Peyer's patch (tissue), 4 donors: ENCODE measurements around the gene NFYC.

Experiments used
- CTCF ChIP-seq, 6 experiments: fragments of 450-650 bp in 4 of 6; fragments of 200-600 bp in 2 of 6; sonication (generic) in 1 of 6; IDR thresholded peaks; one replicate each; pipeline ENCODE4 v1.5.1; 2017 to 2019; ENCODE audit warnings: antibody characterized with exemption in 6 of 6, mild to moderate bottlenecking in 3 of 6, moderate library complexity in 1 of 6
- POLR2A ChIP-seq, 2 donors: fragments of 450-650 bp; IDR thresholded peaks; one replicate each; pipeline ENCODE4 v1.5.1; 2017; ENCODE audit warnings: antibody characterized with exemption in 2 of 2, mild to moderate bottlenecking in 2 of 2, moderate library complexity in 2 of 2

DNA sequence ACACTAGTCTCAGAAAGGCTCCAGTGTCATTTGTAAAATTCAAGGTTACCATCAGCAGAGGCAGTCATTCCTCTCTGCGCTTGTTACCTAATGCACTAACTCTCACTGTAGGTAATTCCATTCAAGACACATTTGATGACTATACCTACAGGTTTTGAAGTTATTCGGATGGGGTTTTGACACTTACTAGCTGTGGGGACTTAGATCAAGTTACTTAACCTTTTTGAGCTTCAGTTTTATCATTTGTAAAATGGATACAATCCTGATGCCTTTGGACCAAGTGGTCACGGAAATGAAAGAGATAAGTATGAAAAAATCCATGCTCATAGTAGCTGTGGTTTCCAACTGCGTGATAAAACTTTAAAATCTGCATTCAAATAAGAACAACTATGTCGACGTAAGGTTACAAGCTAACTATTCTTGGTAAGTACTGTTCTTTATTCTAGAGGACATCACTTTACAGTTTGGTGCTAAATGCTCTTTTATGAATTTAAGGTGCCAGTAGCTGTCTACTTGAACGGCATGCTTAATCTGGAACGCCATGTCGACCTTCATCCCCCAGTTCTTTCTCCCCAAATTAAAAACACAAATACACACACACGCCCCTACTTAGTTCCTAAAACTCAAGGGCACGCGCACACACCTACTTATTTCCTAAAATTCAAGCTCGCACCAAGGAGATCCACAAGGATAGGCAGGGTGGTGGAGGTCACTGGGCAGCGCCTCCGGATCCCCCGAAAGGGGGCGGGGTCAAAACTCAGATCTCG, 550 bp upstream of the NFYC start:
- TF ChIP-seq CTCF (IDR thresholded peaks at IDR 0.05) (no peak), POLR2A (IDR thresholded peaks at IDR 0.05) (no peak)
